Endothelial cell of umbilical vein (primary cell): ENCODE results near the gene POU2F3. TPM values are rescaled to one million over a fixed set of nuclear protein-coding genes. Genes with fewer than 3 reads are reported as not detected.

Experiments
- BruUV-seq: library from RNA; stranded (reverse); fragments of 400-500 nt; replicated peaks from 2 replicates; lab custom pipeline; 2021; lab: Mats Ljungman, UMichigan
- CTCF ChIA-PET: fragments of 300-600, 350-600 bp; sonication (Branson Sonifier 250); formaldehyde crosslinking; loops from one replicate; lab custom pipeline; 2021; ENCODE audit warnings: antibody characterized with exemption, inconsistent platforms; lab: Charles Lee
- POLR2A ChIA-PET: fragments of 300-600, 350-600 bp; sonication (Branson Sonifier 250); formaldehyde crosslinking; loops from one replicate; lab custom pipeline; 2021; ENCODE audit warnings: antibody characterized with exemption, inconsistent platforms; lab: Charles Lee
- DNase-seq: peaks from one replicate; pipeline ENCODE4 v3.0.0-alpha.2; 2011; ENCODE audit warnings: low read depth, low spot score
- FAIRE-seq: peaks from 2 replicates; lab custom pipeline; 2011; peaks lifted over from hg19 to GRCh38; lab: Jason Lieb, UNC
- H2AFZ ChIP-seq: 2 replicates; pipeline ENCODE4 v1.6.0; 2012; ENCODE audit warnings: low read depth, low read length, control low read depth, inconsistent platforms
- H3K27ac ChIP-seq: 2 replicates; pipeline ENCODE4 v1.5.1; 2011; ENCODE audit warnings: low read depth, mild to moderate bottlenecking, control low read depth, low read length, moderate library complexity; ENCODE audit not compliant: insufficient read depth
- H3K27me3 ChIP-seq, 2 experiments: 2 replicates each; pipeline versions ENCODE4 v1.6.0 to v1.6.1; 2011; ENCODE audit warnings: low read length in 2 of 2, mixed read lengths in 1 of 2; ENCODE audit not compliant: control insufficient read depth in 2 of 2, insufficient read depth in 2 of 2
- H3K36me3 ChIP-seq, 2 experiments: 2 replicates in 1 of 2; 3 replicates in 1 of 2; pipeline ENCODE4 v1.5.1; 2011; ENCODE audit warnings: low read length in 2 of 2, mild to moderate bottlenecking in 1 of 2, moderate library complexity in 1 of 2; ENCODE audit not compliant: control insufficient read depth in 2 of 2, insufficient read depth in 2 of 2; ENCODE audit errors: extremely low read depth in 1 of 2
- H3K4me1 ChIP-seq: 3 replicates; pipeline ENCODE4 v1.5.1; 2011; ENCODE audit warnings: mild to moderate bottlenecking, low read length; ENCODE audit not compliant: control insufficient read depth, insufficient read depth; ENCODE audit errors: extremely low read depth
- H3K4me2 ChIP-seq: 2 replicates; pipeline ENCODE4 v1.6.1; 2011; ENCODE audit warnings: low read length, control low read depth, mixed read lengths; ENCODE audit not compliant: insufficient read depth
- H3K4me3 ChIP-seq, 3 experiments: fragments of 200-600 bp in 1 of 3; sonication (generic), shearing (Covaris generic) in 1 of 3; replicated peaks in 1 of 3; 2 replicates each; pipeline ENCODE4 v1.5.1; 2011 to 2016; ENCODE audit warnings: control low read depth in 3 of 3, low read length in 3 of 3, mild to moderate bottlenecking in 2 of 3, inconsistent platforms in 1 of 3, low read depth in 1 of 3, moderate library complexity in 1 of 3; ENCODE audit not compliant: insufficient read depth in 1 of 3
- H3K79me2 ChIP-seq: 2 replicates; pipeline ENCODE4 v1.6.0; 2012; ENCODE audit warnings: low read length, inconsistent platforms; ENCODE audit not compliant: control insufficient read depth, insufficient read depth
- H3K9ac ChIP-seq: replicated peaks from 2 replicates; pipeline ENCODE3; 2011; ENCODE audit warnings: low read length, control low read depth; ENCODE audit not compliant: insufficient read depth; ENCODE audit errors: extremely low read depth
- H3K9me1 ChIP-seq: replicated peaks from 3 replicates; pipeline ENCODE4 v1.6.0; 2011; ENCODE audit warnings: mild to moderate bottlenecking, low read length; ENCODE audit not compliant: control insufficient read depth, insufficient read depth; ENCODE audit errors: extremely low read depth
- H3K9me3 ChIP-seq: replicated peaks from 2 replicates; pipeline ENCODE4 v1.5.1; 2012; ENCODE audit warnings: low read length, inconsistent platforms; ENCODE audit not compliant: control insufficient read depth, insufficient read depth
- H4K20me1 ChIP-seq: replicated peaks from 2 replicates; pipeline ENCODE3; 2011; ENCODE audit warnings: mild to moderate bottlenecking, low read length; ENCODE audit not compliant: control insufficient read depth, insufficient read depth; ENCODE audit errors: extremely low read depth
- CTCF ChIP-seq, 2 donors: IDR thresholded peaks; 1 replicate in 1 of 2; 2 replicates in 1 of 2; pipeline ENCODE4 v1.5.1; 2011; ENCODE audit warnings: low read length in 2 of 2, mild to moderate bottlenecking in 2 of 2, moderate library complexity in 2 of 2, control low read depth in 1 of 2, inconsistent platforms in 1 of 2, low read depth in 1 of 2; ENCODE audit not compliant: insufficient read depth in 1 of 2; ENCODE audit errors: extremely low read depth in 1 of 2
- EZH2 ChIP-seq: IDR thresholded peaks from 2 replicates; pipeline ENCODE4 v1.6.1; 2012; ENCODE audit warnings: borderline replicate concordance, low read depth, mild to moderate bottlenecking, moderate library complexity, low read length, inconsistent platforms; ENCODE audit not compliant: severe bottlenecking
- FOS ChIP-seq: IDR thresholded peaks from 2 replicates; pipeline ENCODE4 v1.6.1; 2011; ENCODE audit warnings: mild to moderate bottlenecking, low read length, moderate library complexity, borderline replicate concordance; ENCODE audit not compliant: insufficient read depth
- GATA2 ChIP-seq: IDR thresholded peaks from 2 replicates; pipeline ENCODE4 v1.7.0; 2011; ENCODE audit warnings: low read depth, mild to moderate bottlenecking, moderate library complexity, mixed read lengths, low read length; ENCODE audit not compliant: insufficient read length, insufficient read depth
- JUN ChIP-seq: IDR thresholded peaks from 2 replicates; pipeline ENCODE4 v1.6.1; 2011; ENCODE audit warnings: borderline replicate concordance, low read depth; ENCODE audit not compliant: insufficient read length, insufficient read depth
- MAX ChIP-seq: IDR thresholded peaks from 2 replicates; pipeline ENCODE4 v1.6.1; 2011; ENCODE audit not compliant: insufficient read depth, insufficient read length
- MYC ChIP-seq: IDR thresholded peaks from one replicate; pipeline ENCODE4 v1.6.1; 2011; ENCODE audit warnings: mild to moderate bottlenecking, low read depth, low read length
- POLR2A ChIP-seq: IDR thresholded peaks from 2 replicates; pipeline ENCODE4 v1.6.1; 2012; ENCODE audit warnings: low read depth, mild to moderate bottlenecking, control low read depth, low read length
- POLR2AphosphoS5 ChIP-seq: IDR thresholded peaks from 2 replicates; pipeline ENCODE4 v1.6.1; 2012; ENCODE audit warnings: low read depth, mild to moderate bottlenecking, control low read depth, low read length, moderate library complexity; ENCODE audit not compliant: insufficient read depth
- dilution Hi-C: fragments of 300-500 bp; cut with MboI; formaldehyde crosslinking; loops from one replicate; pipeline ENCODE4 v1.15.0; 2019; ENCODE audit warnings: low sequenced_read_pairs; ENCODE audit not compliant: extremely low pct_ligation_motif_present
- intact Hi-C: fragments of 100-400 bp; cut with micrococcal nuclease; formaldehyde crosslinking; loops from one replicate; pipeline ENCODE4 v1.10.0; 2022
- polyA plus RNA-seq, 4 experiments: library from polyadenylated mRNA; depleted of rRNA in 3 of 4; stranded (reverse) in 3 of 4; unstranded in 1 of 4; fragments of >200 nt; gene quantifications; 2 replicates each; pipeline versions ENCODE4 v1.2.1 to v1.2.3, GENCODE V29; 2011 to 2012; ENCODE audit warnings: missing spikeins in 1 of 4
- total RNA-seq: library from RNA; stranded (reverse); gene quantifications from 2 replicates; pipeline ENCODE4 v1.2.3, GENCODE V29; 2021

Gene POU2F3
- total and polyA plus RNA-seq, 2 donors (not counting 3 experiments of a cell fraction or from before 2014, with no cell fraction given): 0.06 TPM; not detected in 1

DNA sequence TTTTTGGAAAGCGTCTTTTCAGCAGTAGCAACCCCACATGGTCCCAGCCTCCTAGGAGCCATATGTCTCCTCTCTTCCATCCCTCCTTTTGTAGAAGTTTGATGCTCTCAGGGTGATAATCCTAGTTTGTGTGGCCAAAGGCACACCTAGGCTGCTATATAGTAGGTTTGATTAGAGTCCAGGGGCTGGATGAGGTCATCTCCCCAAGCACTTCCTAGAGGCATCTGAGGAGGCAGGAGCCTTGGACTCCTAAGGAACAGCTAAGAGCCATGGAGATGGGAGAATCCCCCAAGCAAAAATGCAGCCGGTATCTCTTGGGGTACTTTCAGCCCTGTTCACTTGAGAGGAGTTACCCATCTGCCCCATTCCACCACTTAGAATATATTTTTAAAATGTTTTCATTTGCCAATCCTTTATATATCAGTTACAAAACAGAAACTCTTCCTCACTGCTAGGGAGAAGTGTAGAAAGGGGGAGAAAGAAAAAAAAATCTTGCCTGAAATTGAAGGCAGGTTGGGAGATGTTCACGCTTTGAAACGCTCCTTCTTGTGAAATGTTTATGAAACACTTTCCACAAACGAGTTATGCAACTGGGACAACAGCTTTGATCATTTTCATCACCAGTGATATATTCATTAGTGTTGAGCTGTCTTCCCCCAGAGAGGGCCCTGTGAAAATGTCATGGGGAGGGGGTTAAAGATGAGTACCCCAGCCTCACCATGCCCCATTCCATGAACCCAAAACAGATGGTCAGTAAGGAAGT, 53.3 kb downstream of the POU2F3 start:
- Histone ChIP-seq H3K36me3 (no peaks in the 10 kb centered on the region), H3K79me2 (no peaks in the 10 kb centered on the region), H2AFZ (no peak overlapping the region), H3K9ac (no peak overlapping the region), H3K27me3 (peaks cover 17 to 20% of the 10 kb centered on the region in 2 experiments), H3K4me1 (no peaks in the 10 kb centered on the region), H3K4me2 (no peak overlapping the region), H3K27ac (no peak overlapping the region), H4K20me1 (no peaks in the 10 kb centered on the region), H3K4me3 (no peak overlapping the region), H3K9me1 (no peaks in the 10 kb centered on the region), H3K9me3 (no peaks in the 10 kb centered on the region)
- dilution Hi-C loops: no loop called here
- BruUV-seq: no TSS peak
- FAIRE-seq (no peak), DNase-seq (no peak)
- TF ChIP-seq FOS (no peak), JUN (no peak), GATA2 (no peak), POLR2AphosphoS5 (no peak), MYC (no peak), POLR2A (no peak), EZH2 (no peak), CTCF (IDR thresholded peaks at IDR 0.05; ENCODE audit: extremely low read depth in 1 of 2, insufficient read depth in 1 of 2, low read depth in 1 of 2, low read length in 2 of 2) (no peak), MAX (no peak)
- CTCF ChIA-PET: interaction anchor here (0.9 kb wide), 1 partner anchor 10 kb away, joined by 5 read pairs; no protein-coding TSS in a partner anchor
- intact Hi-C loops: no loop called here
- POLR2A ChIA-PET: no interaction called here
